ENCODE measurements around the gene MACROD2.

MACROD2 gene

GRCh38 chr20:14407336-14407735, 412.0 kb downstream of the MACROD2 start:
- in situ Hi-C loops (cut with MboI; ENCODE audit: low sequenced_read_pairs) = no loop called here
- H3K4me1 ChIP-seq = no peaks in the 10 kb centered on the region

GRCh38 chr20:14410869-14411555, 415.7 kb downstream of the MACROD2 start:
- Histone ChIP-seq H3K36me3 (replicated peaks) (no peaks in the 10 kb centered on the region), H3K9me3 (no peaks in the 10 kb centered on the region), H3K4me3 (no peak overlapping the region), H3K4me1 (no peaks in the 10 kb centered on the region), H3K27me3 (ENCODE audit: low read depth) (no peaks in the 10 kb centered on the region)
- in situ Hi-C loops (cut with MboI; ENCODE audit: low sequenced_read_pairs) = no loop called here
- DNase-seq (ENCODE audit: low spot score in 2 of 2) = no peak

More at GRCh38 chr20:14407336-14407735, 412.0 kb downstream of the MACROD2 start:
- Histone ChIP-seq H3K4me3 (no peak overlapping the region), H3K9me3 (no peaks in the 10 kb centered on the region), H3K36me3 (replicated peaks) (no peaks in the 10 kb centered on the region), H3K27me3 (ENCODE audit: low read depth) (no peaks in the 10 kb centered on the region)
- no peak for DNase-seq (ENCODE audit: low spot score in 2 of 2)

- H3K27me3 ChIP-seq (ENCODE audit: low read depth) = no peaks in the 10 kb centered on the region
- no peaks in the 10 kb centered on the region for H3K4me1 ChIP-seq
- no peaks in the 10 kb centered on the region for H3K36me3 ChIP-seq (replicated peaks)
- no peak for DNase-seq (ENCODE audit: low spot score in 2 of 2)
- in situ Hi-C loops (cut with MboI; ENCODE audit: low sequenced_read_pairs) = no loop called here
- no peaks in the 10 kb centered on the region for H3K9me3 ChIP-seq
- H3K4me3 ChIP-seq = no peak overlapping the region
Measured at GRCh38 chr20:14412065-14412681, 416.9 kb downstream of the MACROD2 start.

GRCh38 chr20:14413835-14414234, 418.5 kb downstream of the MACROD2 start:
- Histone ChIP-seq H3K36me3 (replicated peaks) (no peaks in the 10 kb centered on the region), H3K4me3 (no peak overlapping the region), H3K9me3 (no peaks in the 10 kb centered on the region), H3K4me1 (no peaks in the 10 kb centered on the region), H3K27me3 (ENCODE audit: low read depth) (no peaks in the 10 kb centered on the region)
- DNase-seq (ENCODE audit: low spot score in 2 of 2) = no peak
- in situ Hi-C loops (cut with MboI; ENCODE audit: low sequenced_read_pairs) = no loop called here

- DNase-seq (ENCODE audit: low spot score in 2 of 2) = no peak
- Histone ChIP-seq H3K9me3 (no peaks in the 10 kb centered on the region), H3K4me3 (no peak overlapping the region), H3K27me3 (ENCODE audit: low read depth) (no peaks in the 10 kb centered on the region), H3K36me3 (replicated peaks) (no peaks in the 10 kb centered on the region), H3K4me1 (no peaks in the 10 kb centered on the region)
- in situ Hi-C loops (cut with MboI; ENCODE audit: low sequenced_read_pairs) = no loop called here
Measured at GRCh38 chr20:14414560-14414959, 419.2 kb downstream of the MACROD2 start.

GRCh38 chr20:14415467-14415866, 420.2 kb downstream of the MACROD2 start:
- Histone ChIP-seq H3K36me3 (replicated peaks) (no peaks in the 10 kb centered on the region), H3K9me3 (no peaks in the 10 kb centered on the region), H3K4me1 (no peaks in the 10 kb centered on the region), H3K27me3 (ENCODE audit: low read depth) (no peaks in the 10 kb centered on the region), H3K4me3 (no peak overlapping the region)
- no peak for DNase-seq (ENCODE audit: low spot score in 2 of 2)
- in situ Hi-C loops (cut with MboI; ENCODE audit: low sequenced_read_pairs) = no loop called here

- no peaks in the 10 kb centered on the region for H3K9me3 ChIP-seq
- in situ Hi-C loops (cut with MboI; ENCODE audit: low sequenced_read_pairs) = no loop called here
- no peaks in the 10 kb centered on the region for H3K36me3 ChIP-seq (replicated peaks)
- H3K4me1 ChIP-seq = no peaks in the 10 kb centered on the region
- no peak overlapping the region for H3K4me3 ChIP-seq
- DNase-seq (ENCODE audit: low spot score in 2 of 2) = no peak
- no peaks in the 10 kb centered on the region for H3K27me3 ChIP-seq (ENCODE audit: low read depth)
Measured at GRCh38 chr20:14418376-14418775, 423.1 kb downstream of the MACROD2 start.

- no peak overlapping the region for H3K4me3 ChIP-seq
- no peaks in the 10 kb centered on the region for H3K4me1 ChIP-seq
- in situ Hi-C loops (cut with MboI; ENCODE audit: low sequenced_read_pairs) = no loop called here
- no peaks in the 10 kb centered on the region for H3K27me3 ChIP-seq (ENCODE audit: low read depth)
- H3K36me3 ChIP-seq (replicated peaks) = no peaks in the 10 kb centered on the region
- H3K9me3 ChIP-seq = no peaks in the 10 kb centered on the region
- DNase-seq (ENCODE audit: low spot score in 2 of 2) = no peak
Measured at GRCh38 chr20:14422892-14423291, 427.6 kb downstream of the MACROD2 start.

GRCh38 chr20:14431568-14431967, 436.3 kb downstream of the MACROD2 start:
- Histone ChIP-seq H3K27me3 (ENCODE audit: low read depth) (no peaks in the 10 kb centered on the region), H3K4me1 (no peaks in the 10 kb centered on the region), H3K36me3 (replicated peaks) (no peaks in the 10 kb centered on the region), H3K4me3 (no peak overlapping the region), H3K9me3 (no peaks in the 10 kb centered on the region)
- in situ Hi-C loops (cut with MboI; ENCODE audit: low sequenced_read_pairs) = no loop called here
- no peak for DNase-seq (ENCODE audit: low spot score in 2 of 2)

GRCh38 chr20:14432085-14432484, 436.8 kb downstream of the MACROD2 start:
- no peaks in the 10 kb centered on the region for H3K27me3 ChIP-seq (ENCODE audit: low read depth)

GRCh38 chr20:14432597-14432996, 437.3 kb downstream of the MACROD2 start:
- Histone ChIP-seq H3K9me3 (no peaks in the 10 kb centered on the region), H3K36me3 (replicated peaks) (no peaks in the 10 kb centered on the region), H3K4me1 (no peaks in the 10 kb centered on the region), H3K27me3 (ENCODE audit: low read depth) (no peaks in the 10 kb centered on the region), H3K4me3 (no peak overlapping the region)
- DNase-seq (ENCODE audit: low spot score in 2 of 2) = no peak
- in situ Hi-C loops (cut with MboI; ENCODE audit: low sequenced_read_pairs) = no loop called here

More at GRCh38 chr20:14432085-14432484, 436.8 kb downstream of the MACROD2 start:
- Histone ChIP-seq H3K4me3 (no peak overlapping the region), H3K9me3 (no peaks in the 10 kb centered on the region), H3K4me1 (no peaks in the 10 kb centered on the region), H3K36me3 (replicated peaks) (no peaks in the 10 kb centered on the region)
- no peak for DNase-seq (ENCODE audit: low spot score in 2 of 2)
- in situ Hi-C loops (cut with MboI; ENCODE audit: low sequenced_read_pairs) = no loop called here

- Histone ChIP-seq H3K9me3 (no peaks in the 10 kb centered on the region), H3K27me3 (ENCODE audit: low read depth) (no peaks in the 10 kb centered on the region), H3K4me1 (no peaks in the 10 kb centered on the region), H3K36me3 (replicated peaks) (no peaks in the 10 kb centered on the region), H3K4me3 (no peak overlapping the region)
- in situ Hi-C loops (cut with MboI; ENCODE audit: low sequenced_read_pairs) = no loop called here
- DNase-seq (ENCODE audit: low spot score in 2 of 2) = no peak
Measured at GRCh38 chr20:14434384-14435136, 439.2 kb downstream of the MACROD2 start.

GRCh38 chr20:14441201-14441600, 445.9 kb downstream of the MACROD2 start:
- no peak for DNase-seq (ENCODE audit: low spot score in 2 of 2)
- Histone ChIP-seq H3K4me1 (no peaks in the 10 kb centered on the region), H3K9me3 (no peaks in the 10 kb centered on the region), H3K36me3 (replicated peaks) (no peaks in the 10 kb centered on the region), H3K27me3 (ENCODE audit: low read depth) (no peaks in the 10 kb centered on the region), H3K4me3 (no peak overlapping the region)
- in situ Hi-C loops (cut with MboI; ENCODE audit: low sequenced_read_pairs) = no loop called here

- H3K27me3 ChIP-seq (ENCODE audit: low read depth) = no peaks in the 10 kb centered on the region
- H3K36me3 ChIP-seq (replicated peaks) = no peaks in the 10 kb centered on the region
- DNase-seq (ENCODE audit: low spot score in 2 of 2) = no peak
- in situ Hi-C loops (cut with MboI; ENCODE audit: low sequenced_read_pairs) = no loop called here
- no peak overlapping the region for H3K4me3 ChIP-seq
- no peaks in the 10 kb centered on the region for H3K4me1 ChIP-seq
- H3K9me3 ChIP-seq = no peaks in the 10 kb centered on the region
Measured at GRCh38 chr20:14444106-14444505, 448.8 kb downstream of the MACROD2 start.

Measured in HAP-1 (cell line).